ENCODE results near the gene PPY. TPM values are rescaled to one million over a fixed set of nuclear protein-coding genes. Genes with fewer than 3 reads are reported as not detected.

Gene PPY
- total RNA-seq, 1 experiment from 2014 or later, result not detected

GRCh38 chr17:43916385-43916784 is 25.9 kb downstream of the PPY start:
- Mint-ChIP-seq H3K36me3 (peaks cover 4% of the 10 kb centered on the region; the same call in 1 of the 2 replicates), H3K27ac (no peak overlapping the region), H3K4me1 (peaks cover 27% of the 10 kb centered on the region), H3K27me3 (ENCODE audit: low read depth) (peaks cover 14% of the 10 kb centered on the region), H3K4me3 (no peak overlapping the region), H3K9me3 (peaks cover 6% of the 10 kb centered on the region)
- DNase-seq (ENCODE audit: low spot score) (no peak), ATAC-seq (no peak)
- POLR2A ChIA-PET, result no interaction called here
- TF ChIP-seq ZNF416 (CRISPR knock-in tag; IDR thresholded peaks at IDR 0.05), result no peak
- TF ChIP-seq ARID4B (CRISPR knock-in tag; IDR thresholded peaks at IDR 0.05; ENCODE audit: borderline replicate concordance), result no peak
- no peak for TF ChIP-seq ZNF512 (CRISPR knock-in tag; IDR thresholded peaks at IDR 0.05; ENCODE audit: borderline replicate concordance)
- no peak for TF ChIP-seq ZNF232 (CRISPR knock-in tag; IDR thresholded peaks at IDR 0.05)
- no peak for TF ChIP-seq ZNF317 (CRISPR knock-in tag; IDR thresholded peaks at IDR 0.05; ENCODE audit: borderline replicate concordance, low read depth)
- TF ChIP-seq HMGA2 (CRISPR knock-in tag; IDR thresholded peaks at IDR 0.05), result no peak
- TF ChIP-seq AFF4 (CRISPR knock-in tag; IDR thresholded peaks at IDR 0.05; ENCODE audit: borderline replicate concordance), result no peak
- no peak for TF ChIP-seq FOXJ3 (CRISPR knock-in tag; IDR thresholded peaks at IDR 0.05; ENCODE audit: borderline replicate concordance)
- no peak for TF ChIP-seq ZNF423 (CRISPR knock-in tag; IDR thresholded peaks at IDR 0.05)
- no peak for TF ChIP-seq SMAD3 (CRISPR knock-in tag; IDR thresholded peaks at IDR 0.05; ENCODE audit: borderline replicate concordance)
- no peak for TF ChIP-seq SP1 (CRISPR knock-in tag; conservative IDR thresholded peaks at IDR 0.05)
- TF ChIP-seq ETV6 (CRISPR knock-in tag; IDR thresholded peaks at IDR 0.05), result no peak
- no peak for TF ChIP-seq MYBL2 (CRISPR knock-in tag; IDR thresholded peaks at IDR 0.05)
- CTCF ChIA-PET, result interaction anchor here (1.2 to 2.8 kb wide), 4 partner anchors 10 to 70 kb away, joined by 5 to 10 read pairs (median 6); no protein-coding TSS in a partner anchor

GRCh38 chr17:43915559-43915958 is 26.7 kb downstream of the PPY start:
- ATAC-seq, result no peak
- H3K36me3 Mint-ChIP-seq, result peaks cover 4% of the 10 kb centered on the region; the same call in 1 of the 2 replicates
- CTCF ChIA-PET, result interaction anchor here (1.2 to 2.2 kb wide), 5 partner anchors 22 to 69 kb away, joined by 4 to 7 read pairs (median 6); no protein-coding TSS in a partner anchor
- H3K4me1 Mint-ChIP-seq, result peaks cover 26% of the 10 kb centered on the region
- no peak overlapping the region for H3K4me3 Mint-ChIP-seq
- POLR2A ChIA-PET, result no interaction called here
- peaks cover 12% of the 10 kb centered on the region for H3K27me3 Mint-ChIP-seq (ENCODE audit: low read depth)
- H3K27ac Mint-ChIP-seq, result no peak overlapping the region
- peaks cover 6% of the 10 kb centered on the region for H3K9me3 Mint-ChIP-seq
- DNase-seq (ENCODE audit: low spot score), result no peak
- TF ChIP-seq FOXP1 (CRISPR knock-in tag; IDR thresholded peaks at IDR 0.05; ENCODE audit: borderline replicate concordance) (no peak), PRDM15 (CRISPR knock-in tag; IDR thresholded peaks at IDR 0.05) (no peak), ZNF396 (CRISPR knock-in tag; IDR thresholded peaks at IDR 0.05; ENCODE audit: borderline replicate concordance) (no peak), ATF3 (CRISPR knock-in tag; conservative IDR thresholded peaks at IDR 0.05) (no peak), SOX15 (CRISPR knock-in tag; IDR thresholded peaks at IDR 0.05) (no peak), HMGA2 (CRISPR knock-in tag; IDR thresholded peaks at IDR 0.05) (no peak), NFYB (CRISPR knock-in tag; conservative IDR thresholded peaks at IDR 0.05; ENCODE audit: low read depth) (no peak), CREB1 (CRISPR knock-in tag; IDR thresholded peaks at IDR 0.05) (no peak), MYBL2 (CRISPR knock-in tag; IDR thresholded peaks at IDR 0.05) (no peak)
